ENCODE data around the gene SFXN3. TPM values are rescaled to one million over a fixed set of nuclear protein-coding genes. Genes with fewer than 3 reads are reported as not detected.

The SFXN3 gene
- total and polyA plus RNA-seq, 2 experiments from 2014 or later: 58.8 to 79.8 TPM

GRCh38 chr10:101005869-101006567 is 25.0 kb upstream of the SFXN3 start:
- H2AFZ ChIP-seq: no peak overlapping the region
- peaks cover 3% of the 10 kb centered on the region for H3F3A ChIP-seq (ENCODE audit: insufficient read depth)
- no peaks in the 10 kb centered on the region for H3K9me2 ChIP-seq (ENCODE audit: insufficient read depth)
- H4K20me1 ChIP-seq (ENCODE audit: insufficient read depth): no peaks in the 10 kb centered on the region
- WGBS, 2 experiments (ENCODE audit: low coverage in 1 of 2, low lambda C conversion rate in 2 of 2, missing lambda C conversion rate in 2 of 2): 95 to 98% methylated on average over 4 of the region's 4 CpGs
- no peaks in the 10 kb centered on the region for H3K27me3 ChIP-seq (replicated peaks; ENCODE audit: insufficient read depth)
- no peaks in the 10 kb centered on the region for H3K9me3 ChIP-seq (ENCODE audit: low read depth)
- H3K4me2 ChIP-seq (ENCODE audit: unreplicated experiment): no peak overlapping the region
- peaks cover 23% of the 10 kb centered on the region for H3K36me3 ChIP-seq (ENCODE audit: low read depth)
- H3K27ac ChIP-seq: no peak overlapping the region
- no peak overlapping the region for H3K9ac ChIP-seq
- no peak for TF ChIP-seq EZH2 (IDR thresholded peaks at IDR 0.05; ENCODE audit: insufficient read depth, poor library complexity, severe bottlenecking)
- no peak for TF ChIP-seq EZH2phosphoT487 (IDR thresholded peaks at IDR 0.05; ENCODE audit: insufficient read depth, low read depth)
- peaks cover 9% of the 10 kb centered on the region; the same call in 1 of the 2 replicates for H3K4me1 ChIP-seq (ENCODE audit: insufficient read depth)
- in situ Hi-C loops (cut with MboI): no loop called here
- H3K79me2 ChIP-seq (ENCODE audit: insufficient read depth): peaks cover 51% of the 10 kb centered on the region
- H3K4me3 ChIP-seq: no peak overlapping the region
- DNase-seq: no peak

GRCh38 chr10:101006593-101007098 is 24.4 kb upstream of the SFXN3 start:
- H3K9ac ChIP-seq: no peak overlapping the region
- H3K36me3 ChIP-seq (ENCODE audit: low read depth): peaks cover 23% of the 10 kb centered on the region
- H3K9me3 ChIP-seq (ENCODE audit: low read depth): no peaks in the 10 kb centered on the region
- DNase-seq: no peak
- no peak overlapping the region for H3K27ac ChIP-seq
- no peaks in the 10 kb centered on the region for H4K20me1 ChIP-seq (ENCODE audit: insufficient read depth)
- H3K27me3 ChIP-seq (replicated peaks; ENCODE audit: insufficient read depth): no peaks in the 10 kb centered on the region
- no peak for TF ChIP-seq EZH2phosphoT487 (IDR thresholded peaks at IDR 0.05; ENCODE audit: insufficient read depth, low read depth)
- no peak for TF ChIP-seq EZH2 (IDR thresholded peaks at IDR 0.05; ENCODE audit: insufficient read depth, poor library complexity, severe bottlenecking)
- H3K9me2 ChIP-seq (ENCODE audit: insufficient read depth): no peaks in the 10 kb centered on the region
- no peaks in the 10 kb centered on the region; the same call in 1 of the 2 replicates for H3F3A ChIP-seq (ENCODE audit: insufficient read depth)
- 0 out of 2 replicates have a peak, but pooled peaks cover 6% of the 10 kb centered on the region for H3K4me1 ChIP-seq (ENCODE audit: insufficient read depth)
- no peak overlapping the region for H3K4me2 ChIP-seq (ENCODE audit: unreplicated experiment)
- H2AFZ ChIP-seq: no peak overlapping the region
- 85 to 87% methylated on average over 32 to 33 of the region's 33 CpGs for WGBS, 2 experiments (ENCODE audit: low coverage in 1 of 2, low lambda C conversion rate in 2 of 2, missing lambda C conversion rate in 2 of 2)
- no peak overlapping the region for H3K4me3 ChIP-seq
- in situ Hi-C loops (cut with MboI): no loop called here
- peaks cover 45% of the 10 kb centered on the region for H3K79me2 ChIP-seq (ENCODE audit: insufficient read depth)

DNA sequence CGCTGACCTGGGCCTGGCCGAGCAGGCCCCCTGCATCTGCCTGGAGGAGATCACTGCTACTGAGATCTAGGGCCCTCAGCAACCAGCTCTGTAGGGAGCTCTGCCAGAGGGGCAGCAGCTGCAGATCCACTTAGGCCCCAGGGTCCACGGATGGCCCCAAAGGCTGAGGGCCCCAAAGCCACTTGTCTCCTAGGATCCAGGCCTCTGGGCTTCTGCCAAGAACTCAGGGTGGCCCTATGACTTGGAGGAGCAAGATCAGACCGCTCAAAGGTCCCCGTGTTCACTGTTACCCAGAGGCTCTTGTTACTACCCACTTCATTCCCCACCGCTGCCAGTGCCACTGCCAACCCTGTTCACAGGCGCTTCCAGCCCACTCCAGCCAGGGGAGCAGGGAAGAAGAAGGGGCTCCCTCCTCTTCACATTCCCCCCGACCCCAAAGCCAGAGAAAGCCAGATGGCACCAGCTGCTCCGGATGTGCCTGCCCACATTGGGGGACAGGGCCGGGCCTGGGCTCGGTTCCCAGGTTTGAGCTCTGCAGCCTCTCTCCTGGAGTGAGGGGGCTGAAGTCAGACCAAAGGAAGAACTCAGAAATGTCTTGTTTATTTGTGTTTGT is 23.8 kb upstream of the SFXN3 start:
- H3K4me3 ChIP-seq: no peak overlapping the region
- peak overlapping the region; percentile 21; the same call in 1 of the 2 replicates for H3K9ac ChIP-seq
- 0 out of 2 replicates have a peak, but pooled peaks cover under 1% of the 10 kb centered on the region for H3F3A ChIP-seq (ENCODE audit: insufficient read depth)
- DNase-seq: no peak
- H3K36me3 ChIP-seq (ENCODE audit: low read depth): peaks cover 23% of the 10 kb centered on the region
- no peak overlapping the region for H3K27ac ChIP-seq
- no peak overlapping the region for H3K4me2 ChIP-seq (ENCODE audit: unreplicated experiment)
- no peak overlapping the region for H2AFZ ChIP-seq
- TF ChIP-seq EZH2phosphoT487 (IDR thresholded peaks at IDR 0.05; ENCODE audit: insufficient read depth, low read depth) (no peak), EZH2 (IDR thresholded peaks at IDR 0.05; ENCODE audit: insufficient read depth, poor library complexity, severe bottlenecking) (no peak)
- no peaks in the 10 kb centered on the region for H4K20me1 ChIP-seq (ENCODE audit: insufficient read depth)
- in situ Hi-C loops (cut with MboI): no loop called here
- WGBS, 2 experiments (ENCODE audit: low coverage in 1 of 2, low lambda C conversion rate in 2 of 2, missing lambda C conversion rate in 2 of 2): 50 to 69% methylated on average over 11 of the region's 11 CpGs
- H3K9me2 ChIP-seq (ENCODE audit: insufficient read depth): no peaks in the 10 kb centered on the region
- peaks cover 39% of the 10 kb centered on the region for H3K79me2 ChIP-seq (ENCODE audit: insufficient read depth)
- no peaks in the 10 kb centered on the region for H3K9me3 ChIP-seq (ENCODE audit: low read depth)
- no peaks in the 10 kb centered on the region for H3K27me3 ChIP-seq (replicated peaks; ENCODE audit: insufficient read depth)
- 0 out of 2 replicates have a peak, but pooled peaks cover 2% of the 10 kb centered on the region for H3K4me1 ChIP-seq (ENCODE audit: insufficient read depth)

DNA sequence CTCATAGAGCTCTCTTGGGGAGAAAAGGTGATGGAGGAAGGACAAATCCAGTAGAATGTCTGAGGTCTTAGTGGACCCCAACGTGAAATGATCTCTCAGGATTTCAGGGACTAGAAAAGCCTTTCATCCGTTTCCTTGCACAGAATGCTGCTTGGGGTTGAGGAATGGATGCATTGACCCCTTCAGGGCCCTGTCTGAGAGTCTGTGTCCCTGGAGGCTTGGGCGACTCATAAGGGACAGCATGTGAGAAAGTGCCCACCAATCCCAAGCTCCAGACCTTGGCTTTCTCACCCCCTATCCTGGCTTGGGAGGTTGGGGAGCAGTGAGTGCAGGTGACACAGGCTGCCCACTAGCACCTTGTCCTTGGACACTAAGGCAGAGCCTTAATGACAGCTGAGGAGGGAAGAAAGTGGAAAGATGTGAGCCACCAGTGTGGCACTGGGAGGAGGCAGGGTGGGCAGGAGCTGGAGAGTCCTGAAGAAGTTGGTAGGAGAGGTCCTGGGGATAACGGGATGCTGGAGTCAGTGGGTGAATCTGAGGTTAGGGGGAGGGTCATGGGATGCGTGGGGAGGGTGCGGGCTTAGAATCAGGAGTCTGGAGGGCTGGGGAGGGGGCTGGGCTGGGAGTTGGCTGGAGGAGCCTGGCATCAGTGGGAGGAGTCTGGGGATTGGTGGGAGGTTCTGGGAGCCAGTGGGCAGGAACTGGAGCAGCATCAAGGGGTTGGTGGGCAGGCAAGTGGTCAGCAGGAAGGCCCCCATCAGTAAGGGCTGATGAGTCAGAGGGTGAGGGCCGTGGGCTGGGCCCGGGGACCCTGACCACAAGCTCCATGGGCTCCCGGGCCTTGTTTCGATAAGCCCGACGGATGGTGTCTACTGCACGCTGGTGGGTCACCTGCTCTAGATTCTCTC is 22.9 kb upstream of the SFXN3 start:
- Histone ChIP-seq H3K79me2 (ENCODE audit: insufficient read depth) (peaks cover 30% of the 10 kb centered on the region), H3K9me3 (ENCODE audit: low read depth) (no peaks in the 10 kb centered on the region), H3K4me1 (ENCODE audit: insufficient read depth) (peaks cover 9% of the 10 kb centered on the region; the same call in 1 of the 2 replicates), H3K9me2 (ENCODE audit: insufficient read depth) (no peaks in the 10 kb centered on the region), H3K36me3 (ENCODE audit: low read depth) (peaks cover 20% of the 10 kb centered on the region), H3K4me3 (no peak overlapping the region), H3K27ac (no peak overlapping the region), H4K20me1 (ENCODE audit: insufficient read depth) (no peaks in the 10 kb centered on the region), H2AFZ (no peak overlapping the region), H3K4me2 (ENCODE audit: unreplicated experiment) (no peak overlapping the region), H3K27me3 (replicated peaks; ENCODE audit: insufficient read depth) (no peaks in the 10 kb centered on the region), H3K9ac (no peak overlapping the region), H3F3A (ENCODE audit: insufficient read depth) (peaks cover 8% of the 10 kb centered on the region; the same call in 1 of the 2 replicates)
- peak; percentile 33 for DNase-seq
- WGBS, 2 experiments (ENCODE audit: low coverage in 1 of 2, low lambda C conversion rate in 2 of 2, missing lambda C conversion rate in 2 of 2): 54 to 71% methylated on average over 6 to 13 of the region's 13 CpGs
- TF ChIP-seq EZH2 (IDR thresholded peaks at IDR 0.05; ENCODE audit: insufficient read depth, poor library complexity, severe bottlenecking) (no peak), EZH2phosphoT487 (IDR thresholded peaks at IDR 0.05; ENCODE audit: insufficient read depth, low read depth) (no peak)
- in situ Hi-C loops (cut with MboI): no loop called here

Measured in GM23248 (cell line).